ENCODE results near the gene LGR6.
A peak's percentile ranks its signal among the peaks of the same experiment; 100 is the strongest.

LGR6 gene

GRCh38 chr1:202223121-202223860, 29.7 kb downstream of the LGR6 start:
- DNase-seq, result no peak

GRCh38 chr1:202224453-202224852, 30.9 kb downstream of the LGR6 start:
- no peak for DNase-seq

GRCh38 chr1:202225131-202225530, 31.5 kb downstream of the LGR6 start:
- DNase-seq, result no peak

- DNase-seq, result no peak
Measured at GRCh38 chr1:202227053-202227672, 33.6 kb downstream of the LGR6 start.

GRCh38 chr1:202227997-202228401, 34.4 kb downstream of the LGR6 start:
- DNase-seq, result no peak

GRCh38 chr1:202228484-202229122, 35.0 kb downstream of the LGR6 start:
- DNase-seq, result no peak

GRCh38 chr1:202229376-202229775, 35.8 kb downstream of the LGR6 start:
- DNase-seq, result no peak

GRCh38 chr1:202230061-202230938, 36.7 kb downstream of the LGR6 start:
- DNase-seq, result no peak

- no peak for DNase-seq
Measured at GRCh38 chr1:202230939-202231645, 37.5 kb downstream of the LGR6 start.

GRCh38 chr1:202233171-202233570, 39.6 kb downstream of the LGR6 start:
- no peak for DNase-seq

GRCh38 chr1:202233804-202234203, 40.2 kb downstream of the LGR6 start:
- DNase-seq, result no peak

GRCh38 chr1:202234331-202235002, 40.9 kb downstream of the LGR6 start:
- DNase-seq, result no peak

GRCh38 chr1:202235003-202235660, 41.5 kb downstream of the LGR6 start:
- DNase-seq, result no peak

GRCh38 chr1:202235856-202236837, 42.5 kb downstream of the LGR6 start:
- DNase-seq, result peak; percentile 86

- peak; percentile 64 for DNase-seq
Measured at GRCh38 chr1:202237052-202237451, 43.5 kb downstream of the LGR6 start.

GRCh38 chr1:202238914-202239313, 45.3 kb downstream of the LGR6 start:
- DNase-seq, result peak; percentile 37

GRCh38 chr1:202240226-202240625, 46.6 kb downstream of the LGR6 start:
- peak; percentile 8 for DNase-seq

GRCh38 chr1:202240956-202241355, 47.4 kb downstream of the LGR6 start:
- DNase-seq, result peak; percentile 52

GRCh38 chr1:202241376-202242079, 47.9 kb downstream of the LGR6 start:
- DNase-seq, result peak; percentile 16
